GM12878 (cell line): Measurements from ENCODE around the gene PKN3. TPM values are rescaled to one million over a fixed set of nuclear protein-coding genes. Genes with fewer than 3 reads are reported as not detected.

Source experiments
- ATAC-seq: fragments of 200-7000 bp; cut with Tn5 transposase; 3 replicates; pipeline ENCODE4 v1.9.1; 2020; ENCODE audit warnings: mild to moderate bottlenecking, moderate library complexity
- BruUV-seq: library from RNA; stranded (reverse); fragments of 400-500 nt; replicated peaks from 2 replicates; lab custom pipeline; 2021; lab: Mats Ljungman, UMichigan
- CTCF ChIA-PET: fragments of 300-600 bp; sonication (Branson Sonifier 250); formaldehyde crosslinking; extraction: SDS; loops from one replicate; lab custom pipeline; 2021; ENCODE audit warnings: inconsistent platforms; lab: Yijun Ruan, JAX
- POLR2A ChIA-PET: fragments of 350-600 bp; formaldehyde crosslinking; extraction: SDS; loops from one replicate; lab custom pipeline; 2021; ENCODE audit warnings: inconsistent platforms; lab: Charles Lee
- RAD21 ChIA-PET: fragments of 300-600 bp; sonication (Branson Sonifier 250); formaldehyde crosslinking; loops from one replicate; lab custom pipeline; 2023; ENCODE audit warnings: antibody characterized with exemption; ENCODE audit not compliant: unreplicated experiment; lab: Charles Lee
- SMC1A ChIA-PET: fragments of 300-600 bp; sonication (Branson Sonifier 250); formaldehyde crosslinking; loops from one replicate; lab custom pipeline; 2023; ENCODE audit not compliant: unreplicated experiment, uncharacterized antibody; lab: Charles Lee
- DNase-seq: peaks from one replicate; pipeline ENCODE4 v3.0.0-alpha.2; 2011; ENCODE audit warnings: low read depth, low spot score
- FAIRE-seq: peaks from 3 replicates; lab custom pipeline; 2011; peaks lifted over from hg19 to GRCh38; lab: Jason Lieb, UNC
- H2AFZ ChIP-seq: 2 replicates; pipeline ENCODE4 v1.6.0; 2011; ENCODE audit warnings: low read depth, low read length, control low read depth; ENCODE audit not compliant: control insufficient read depth
- H3K27ac ChIP-seq: 2 replicates; pipeline ENCODE4 v1.5.1; 2011; ENCODE audit warnings: control low read depth; ENCODE audit not compliant: control insufficient read depth, insufficient read depth
- H3K27me3 ChIP-seq, 2 experiments: replicated peaks in 1 of 2; 2 replicates each; pipeline versions ENCODE4 v1.6.0 to v1.6.1; 2011; ENCODE audit warnings: low read length in 1 of 2; ENCODE audit not compliant: control insufficient read depth in 2 of 2, insufficient read depth in 2 of 2
- H3K36me3 ChIP-seq, 2 experiments: 2 replicates each; pipeline ENCODE4 v1.5.1; 2011; ENCODE audit warnings: low read length in 1 of 2; ENCODE audit not compliant: control insufficient read depth in 2 of 2, insufficient read depth in 2 of 2
- H3K4me1 ChIP-seq: 2 replicates; pipeline ENCODE4 v1.6.1; 2011; ENCODE audit warnings: mild to moderate bottlenecking, low read length, moderate library complexity, mixed read lengths; ENCODE audit not compliant: control insufficient read depth, insufficient read depth
- H3K4me2 ChIP-seq: 2 replicates; pipeline ENCODE4 v1.6.0; 2011; ENCODE audit warnings: control low read depth; ENCODE audit not compliant: control insufficient read depth, insufficient read depth
- H3K4me3 ChIP-seq: fragments of 200-600 bp; sonication (generic); 2 replicates; pipeline ENCODE4 v1.5.1; 2016
- H3K79me2 ChIP-seq: 2 replicates; pipeline ENCODE4 v1.6.0; 2011; ENCODE audit warnings: low read length; ENCODE audit not compliant: control insufficient read depth, insufficient read depth
- H3K9ac ChIP-seq: 2 replicates; pipeline ENCODE4 v1.8.0; 2011; ENCODE audit warnings: low read length, control low read depth, mixed read lengths; ENCODE audit not compliant: control insufficient read depth, insufficient read depth
- H3K9me3 ChIP-seq: replicated peaks from 3 replicates; pipeline ENCODE4 v1.5.1; 2011; ENCODE audit warnings: mild to moderate bottlenecking, low read length; ENCODE audit not compliant: control insufficient read depth, insufficient read depth
- H4K20me1 ChIP-seq: 2 replicates; pipeline ENCODE4 v1.6.0; 2011; ENCODE audit not compliant: control insufficient read depth, insufficient read depth
- BRCA1 ChIP-seq: IDR thresholded peaks from 2 replicates; pipeline ENCODE4 v1.6.1; 2011; ENCODE audit warnings: low read depth, low read length, improper control_type of control experiment
- CBX3 ChIP-seq: fragments of 200-600 bp; sonication (generic); IDR thresholded peaks from 2 replicates; pipeline ENCODE4 v1.6.1; 2016; ENCODE audit warnings: low read depth, borderline replicate concordance
- EGR1 ChIP-seq, 2 experiments: IDR thresholded peaks; 1 replicate in 1 of 2; 2 replicates in 1 of 2; pipeline ENCODE4 v1.6.1; 2011 to 2012; ENCODE audit warnings: low read depth in 2 of 2, low read length in 2 of 2, borderline replicate concordance in 1 of 2, mild to moderate bottlenecking in 1 of 2, moderate library complexity in 1 of 2
- ESRRA ChIP-seq: IDR thresholded peaks from 2 replicates; pipeline ENCODE4 v1.6.1; 2012; ENCODE audit warnings: mild to moderate bottlenecking, low read length, improper control_type of control experiment
- FOXK2 ChIP-seq: fragments of 450-650 bp; IDR thresholded peaks from 2 replicates; pipeline ENCODE4 v1.6.1; 2017; ENCODE audit warnings: mild to moderate bottlenecking, moderate library complexity
- FOXM1 ChIP-seq: IDR thresholded peaks from 2 replicates; pipeline ENCODE4 v1.6.1; 2012; ENCODE audit warnings: low read depth, mild to moderate bottlenecking, inconsistent platforms, low read length, moderate library complexity
- NKRF ChIP-seq: fragments of 450-650 bp; conservative IDR thresholded peaks from 2 replicates; pipeline ENCODE4 v1.6.1; 2017; ENCODE audit warnings: mild to moderate bottlenecking, moderate library complexity
- PAX8 ChIP-seq: fragments of 450-650 bp; IDR thresholded peaks from 2 replicates; pipeline ENCODE4 v1.6.1; 2017; ENCODE audit warnings: mild to moderate bottlenecking, moderate library complexity
- PML ChIP-seq: IDR thresholded peaks from 2 replicates; pipeline ENCODE4 v1.6.1; 2012; ENCODE audit warnings: low read length, inconsistent platforms
- POU2F2 ChIP-seq: IDR thresholded peaks from 3 replicates; pipeline ENCODE4 v1.6.1; 2011; ENCODE audit warnings: low read depth, mild to moderate bottlenecking, low read length, borderline replicate concordance
- RAD21 ChIP-seq: IDR thresholded peaks from 2 replicates; pipeline ENCODE4 v1.6.1; 2011; ENCODE audit warnings: mild to moderate bottlenecking, low read depth, low read length, moderate library complexity; ENCODE audit not compliant: insufficient read depth
- RELA ChIP-seq: fragments of 450-650 bp; IDR thresholded peaks from 2 replicates; pipeline ENCODE4 v1.8.0; 2014; ENCODE audit warnings: borderline replicate concordance; ENCODE audit not compliant: partially characterized antibody
- RFX5 ChIP-seq: IDR thresholded peaks from 2 replicates; pipeline ENCODE4 v1.6.1; 2011; ENCODE audit warnings: low read depth, low read length, improper control_type of control experiment
- WRNIP1 ChIP-seq: IDR thresholded peaks from 2 replicates; pipeline ENCODE4 v1.6.1; 2011; ENCODE audit warnings: low read depth, low read length, improper control_type of control experiment, borderline replicate concordance
- YY1 ChIP-seq: IDR thresholded peaks from 2 replicates; pipeline ENCODE4 v1.6.1; 2011; ENCODE audit warnings: low read depth, mild to moderate bottlenecking, low read length
- ZBED1 ChIP-seq: IDR thresholded peaks from 2 replicates; pipeline ENCODE4 v1.6.1; 2016; ENCODE audit warnings: borderline replicate concordance
- ZNF217 ChIP-seq: fragments of 450-650 bp; IDR thresholded peaks from 2 replicates; pipeline ENCODE4 v1.6.1; 2017; ENCODE audit warnings: antibody characterized with exemption, mild to moderate bottlenecking
- WGBS: methylation state at CpG from one replicate; pipeline ENCODE4 v1.1.6; 2016; ENCODE audit warnings: low lambda C conversion rate; ENCODE audit not compliant: insufficient replicate concordance, insufficient coverage; ENCODE audit errors: missing lambda C conversion rate; 5-methylcytosine and 5-hydroxymethylcytosine counted together
- in situ Hi-C: fragments of 300-500 bp; cut with MboI; formaldehyde crosslinking; loops from 9 replicates; pipeline ENCODE4 v1.14.3; 2018; ENCODE audit warnings: mixed read lengths
- intact Hi-C: fragments of 100-400 bp; cut with micrococcal nuclease; formaldehyde crosslinking; loops from one replicate; pipeline ENCODE4 v1.14.2; 2022; ENCODE audit not compliant: unreplicated experiment
- polyA plus RNA-seq, 11 experiments: library from polyadenylated mRNA; depleted of rRNA in 4 of 11; unstranded in 6 of 11; stranded (reverse) in 5 of 11; fragments of >200 nt; fragmentation: Nextera tagmentation in 4 of 11; fragmentation: Illumina TruSeq in 1 of 11; extraction: Ambion mirVana in 4 of 11; extraction: Trizol in 1 of 11; gene quantifications; 1 replicate in 1 of 11; 2 replicates in 10 of 11; pipeline versions ENCODE4 v1.2.1 to v1.2.3, GENCODE V29; 2011 to 2016; ENCODE audit warnings: inconsistent platforms in 2 of 11, missing spikeins in 2 of 11, low read depth in 1 of 11
- total RNA-seq, 4 experiments: library from RNA; depleted of rRNA in 3 of 4; stranded (reverse); fragments of >200 nt in 3 of 4; fragmentation: Illumina TruSeq in 1 of 4; extraction: Trizol in 1 of 4; gene quantifications; 2 replicates each; pipeline versions ENCODE4 v1.2.1 to v1.2.3, GENCODE V29; 2013 to 2021
- TF ChIP-seq, protein P1 (sequence below): fragments of 450-650 bp; IDR thresholded peaks from 2 replicates; pipeline ENCODE4 v1.6.1; 2014; ENCODE audit warnings: mild to moderate bottlenecking
- TF ChIP-seq, protein P2 (sequence below): fragments of 150-350 bp; IDR thresholded peaks from 2 replicates; pipeline ENCODE4 v1.6.1; 2016; ENCODE audit warnings: low read depth, low read length

PKN3 gene
- total and polyA plus RNA-seq, 10 of the 15 experiments (the other 5 are each of a cell fraction or from before 2014, with no cell fraction given) = 0.35 to 11.0 (median 3.3) TPM

GRCh38 chr9:128669786-128670185 lies 32.5 kb upstream of the PKN3 start:
- POLR2A ChIA-PET = no interaction called here
- no peak for FAIRE-seq
- SMC1A ChIA-PET = interaction anchor here (1.3 kb wide), 1 partner anchor 27 kb away, joined by 4 read pairs; no protein-coding TSS in a partner anchor
- TF ChIP-seq NKRF = no peak
- TF ChIP-seq ZNF217 = no peak
- TF ChIP-seq, protein P1, sequence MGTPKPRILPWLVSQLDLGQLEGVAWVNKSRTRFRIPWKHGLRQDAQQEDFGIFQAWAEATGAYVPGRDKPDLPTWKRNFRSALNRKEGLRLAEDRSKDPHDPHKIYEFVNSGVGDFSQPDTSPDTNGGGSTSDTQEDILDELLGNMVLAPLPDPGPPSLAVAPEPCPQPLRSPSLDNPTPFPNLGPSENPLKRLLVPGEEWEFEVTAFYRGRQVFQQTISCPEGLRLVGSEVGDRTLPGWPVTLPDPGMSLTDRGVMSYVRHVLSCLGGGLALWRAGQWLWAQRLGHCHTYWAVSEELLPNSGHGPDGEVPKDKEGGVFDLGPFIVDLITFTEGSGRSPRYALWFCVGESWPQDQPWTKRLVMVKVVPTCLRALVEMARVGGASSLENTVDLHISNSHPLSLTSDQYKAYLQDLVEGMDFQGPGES = no peak
- TF ChIP-seq, protein P2, sequence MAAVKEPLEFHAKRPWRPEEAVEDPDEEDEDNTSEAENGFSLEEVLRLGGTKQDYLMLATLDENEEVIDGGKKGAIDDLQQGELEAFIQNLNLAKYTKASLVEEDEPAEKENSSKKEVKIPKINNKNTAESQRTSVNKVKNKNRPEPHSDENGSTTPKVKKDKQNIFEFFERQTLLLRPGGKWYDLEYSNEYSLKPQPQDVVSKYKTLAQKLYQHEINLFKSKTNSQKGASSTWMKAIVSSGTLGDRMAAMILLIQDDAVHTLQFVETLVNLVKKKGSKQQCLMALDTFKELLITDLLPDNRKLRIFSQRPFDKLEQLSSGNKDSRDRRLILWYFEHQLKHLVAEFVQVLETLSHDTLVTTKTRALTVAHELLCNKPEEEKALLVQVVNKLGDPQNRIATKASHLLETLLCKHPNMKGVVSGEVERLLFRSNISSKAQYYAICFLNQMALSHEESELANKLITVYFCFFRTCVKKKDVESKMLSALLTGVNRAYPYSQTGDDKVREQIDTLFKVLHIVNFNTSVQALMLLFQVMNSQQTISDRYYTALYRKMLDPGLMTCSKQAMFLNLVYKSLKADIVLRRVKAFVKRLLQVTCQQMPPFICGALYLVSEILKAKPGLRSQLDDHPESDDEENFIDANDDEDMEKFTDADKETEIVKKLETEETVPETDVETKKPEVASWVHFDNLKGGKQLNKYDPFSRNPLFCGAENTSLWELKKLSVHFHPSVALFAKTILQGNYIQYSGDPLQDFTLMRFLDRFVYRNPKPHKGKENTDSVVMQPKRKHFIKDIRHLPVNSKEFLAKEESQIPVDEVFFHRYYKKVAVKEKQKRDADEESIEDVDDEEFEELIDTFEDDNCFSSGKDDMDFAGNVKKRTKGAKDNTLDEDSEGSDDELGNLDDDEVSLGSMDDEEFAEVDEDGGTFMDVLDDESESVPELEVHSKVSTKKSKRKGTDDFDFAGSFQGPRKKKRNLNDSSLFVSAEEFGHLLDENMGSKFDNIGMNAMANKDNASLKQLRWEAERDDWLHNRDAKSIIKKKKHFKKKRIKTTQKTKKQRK = no peak
- TF ChIP-seq CBX3 = no peak
- no peak for TF ChIP-seq PML
- no peak for TF ChIP-seq BRCA1
- no peak for TF ChIP-seq ZBED1
- TF ChIP-seq FOXM1 = no peak
- TF ChIP-seq PAX8 = no peak
- no peak for TF ChIP-seq RELA
- no peak for TF ChIP-seq EGR1 (IDR thresholded peaks at IDR 0.05; ENCODE audit: borderline replicate concordance in 1 of 2, low read depth in 2 of 2, low read length in 2 of 2)
- TF ChIP-seq ESRRA = no peak
- TF ChIP-seq WRNIP1 = no peak
- TF ChIP-seq FOXK2 = no peak
- TF ChIP-seq RFX5 = no peak
- no peak for TF ChIP-seq POU2F2
- no peak for TF ChIP-seq YY1
- no peak for TF ChIP-seq RAD21

More at GRCh38 chr9:128669786-128670185, 32.5 kb upstream of the PKN3 start:
- H3K9me3 ChIP-seq = no peaks in the 10 kb centered on the region
- H3K4me3 ChIP-seq = no peak overlapping the region
- no peaks in the 10 kb centered on the region for H3K79me2 ChIP-seq
- in situ Hi-C loops = no loop called here
- H3K9ac ChIP-seq = no peak overlapping the region
- no peaks in the 10 kb centered on the region for H3K27me3 ChIP-seq
- RAD21 ChIA-PET = no interaction called here
- ATAC-seq = no peak
- no peak overlapping the region for H2AFZ ChIP-seq
- intact Hi-C loops = no loop called here
- H3K4me1 ChIP-seq = no peaks in the 10 kb centered on the region
- no TSS peak for BruUV-seq
- no peak for DNase-seq
- CTCF ChIA-PET = interaction anchor here (0.8 kb wide), 1 partner anchor 148 kb away, joined by 3 read pairs; no protein-coding TSS in a partner anchor
- no peaks in the 10 kb centered on the region for H3K36me3 ChIP-seq
- H3K4me2 ChIP-seq = no peak overlapping the region
- H4K20me1 ChIP-seq = no peaks in the 10 kb centered on the region
- whole genome bisulfite sequencing = 95% methylated on average over 6 of the region's 6 CpGs
- H3K27ac ChIP-seq = no peak overlapping the region
